PC-9 (cell line): Measurements from ENCODE around the gene CDC42EP1.

Source experiments
- CTCF ChIP-seq: fragments of 200-600 bp; sonication (generic); conservative IDR thresholded peaks from 2 replicates; pipeline ENCODE4 v1.6.1; 2017; ENCODE audit warnings: mixed run types, antibody characterized with exemption, mild to moderate bottlenecking, moderate library complexity
- EZH2 ChIP-seq: fragments of 200-600 bp; sonication (generic); IDR thresholded peaks from 2 replicates; pipeline ENCODE4 v1.8.0; 2017; ENCODE audit warnings: antibody characterized with exemption, low read depth

GRCh38 chr22:37601540-37602442 lies 41.5 kb downstream of the CDC42EP1 start:
- TF ChIP-seq CTCF (no peak), EZH2 (no peak)
